HEK293 (cell line): ENCODE measurements around the gene GANAB.
A peak's percentile ranks its signal among the peaks of the same experiment; 100 is the strongest.

Source experiments
- ELK4 ChIP-seq: IDR thresholded peaks from 2 replicates; pipeline ENCODE4 v1.6.1; 2011; ENCODE audit warnings: mild to moderate bottlenecking, low read depth, low read length, borderline replicate concordance
- KLF1 ChIP-seq: fragments of 450-650 bp; formaldehyde crosslinking; IDR thresholded peaks from 2 replicates; pipeline ENCODE4 v1.5.1; 2016; ENCODE audit warnings: missing biosample characterization, missing genetic modification characterization
- PRDM1 ChIP-seq: fragments of 450-650 bp; formaldehyde crosslinking; IDR thresholded peaks from 2 replicates; pipeline ENCODE4; 2016; ENCODE audit warnings: missing biosample characterization, missing genetic modification characterization
- RBAK ChIP-seq: fragments of 450-650 bp; formaldehyde crosslinking; IDR thresholded peaks from 2 replicates; pipeline ENCODE4 v1.5.1; 2016; ENCODE audit warnings: missing biosample characterization, missing genetic modification characterization
- SP7 ChIP-seq: fragments of 450-650 bp; formaldehyde crosslinking; IDR thresholded peaks from 2 replicates; pipeline ENCODE4 v1.5.1; 2016; ENCODE audit warnings: missing biosample characterization, missing genetic modification characterization
- TCF7L2 ChIP-seq: IDR thresholded peaks from 2 replicates; pipeline ENCODE4 v1.6.1; 2011; ENCODE audit warnings: low read depth, mild to moderate bottlenecking, inconsistent platforms, low read length, moderate library complexity, borderline replicate concordance
- WT1 ChIP-seq: fragments of 450-650 bp; formaldehyde crosslinking; IDR thresholded peaks from 2 replicates; pipeline ENCODE4 v1.5.1; 2016; ENCODE audit warnings: missing biosample characterization, missing genetic modification characterization
- YY1 ChIP-seq: fragments of 450-650 bp; formaldehyde crosslinking; IDR thresholded peaks from 2 replicates; pipeline ENCODE4 v1.5.1; 2018; ENCODE audit warnings: missing biosample characterization, missing genetic modification characterization
- ZNF2 ChIP-seq: fragments of 450-650 bp; formaldehyde crosslinking; IDR thresholded peaks from 2 replicates; pipeline ENCODE4 v1.5.1; 2016; ENCODE audit warnings: missing biosample characterization, missing genetic modification characterization
- ZNF341 ChIP-seq: fragments of 450-650 bp; formaldehyde crosslinking; IDR thresholded peaks from 2 replicates; pipeline ENCODE4; 2016; ENCODE audit warnings: low read depth, missing biosample characterization, missing genetic modification characterization
- ZNF404 ChIP-seq: fragments of 450-650 bp; formaldehyde crosslinking; IDR thresholded peaks from 2 replicates; pipeline ENCODE4 v1.5.1; 2017; ENCODE audit warnings: missing biosample characterization, missing genetic modification characterization
- ZNF514 ChIP-seq: fragments of 450-650 bp; formaldehyde crosslinking; IDR thresholded peaks from 2 replicates; pipeline ENCODE4 v1.5.1; 2016; ENCODE audit warnings: missing biosample characterization, missing genetic modification characterization
- ZNF521 ChIP-seq: fragments of 450-650 bp; formaldehyde crosslinking; IDR thresholded peaks from 2 replicates; pipeline ENCODE4 v1.5.1; 2017; ENCODE audit warnings: missing biosample characterization, mild to moderate bottlenecking, missing genetic modification characterization
- ZNF544 ChIP-seq: fragments of 450-650 bp; formaldehyde crosslinking; IDR thresholded peaks from 2 replicates; pipeline ENCODE4 v1.5.0; 2017; ENCODE audit warnings: missing biosample characterization, missing genetic modification characterization
- ZNF558 ChIP-seq: fragments of 450-650 bp; formaldehyde crosslinking; IDR thresholded peaks from 2 replicates; pipeline ENCODE4 v1.5.1; 2016; ENCODE audit warnings: missing biosample characterization, missing genetic modification characterization
- ZNF670 ChIP-seq: fragments of 450-650 bp; formaldehyde crosslinking; IDR thresholded peaks from 2 replicates; pipeline ENCODE4 v1.5.1; 2016; ENCODE audit warnings: missing biosample characterization, missing genetic modification characterization, low read depth
- ZNF692 ChIP-seq: fragments of 450-650 bp; formaldehyde crosslinking; IDR thresholded peaks from 2 replicates; pipeline ENCODE4 v1.5.1; 2016; ENCODE audit warnings: missing biosample characterization, missing genetic modification characterization
- ZNF777 ChIP-seq: fragments of 450-650 bp; formaldehyde crosslinking; IDR thresholded peaks from 2 replicates; pipeline ENCODE4 v1.5.1; 2017; ENCODE audit warnings: missing biosample characterization, missing genetic modification characterization, borderline replicate concordance
- ZNF785 ChIP-seq: fragments of 450-650 bp; formaldehyde crosslinking; IDR thresholded peaks from 2 replicates; pipeline ENCODE4 v1.5.1; 2016; ENCODE audit warnings: missing biosample characterization, missing genetic modification characterization
- ZNF843 ChIP-seq: fragments of 450-650 bp; formaldehyde crosslinking; IDR thresholded peaks from 2 replicates; pipeline ENCODE4 v1.5.1; 2016; ENCODE audit warnings: missing biosample characterization, missing genetic modification characterization
- TF ChIP-seq, protein P1 (sequence below): fragments of 450-650 bp; formaldehyde crosslinking; IDR thresholded peaks from 2 replicates; pipeline ENCODE4 v1.5.1; 2016; ENCODE audit warnings: missing biosample characterization, missing genetic modification characterization
- TF ChIP-seq, protein P2 (sequence below): fragments of 450-650 bp; formaldehyde crosslinking; IDR thresholded peaks from 2 replicates; pipeline ENCODE4 v1.5.1; 2017; ENCODE audit warnings: missing biosample characterization, missing genetic modification characterization
- TF ChIP-seq, protein P3 (sequence below): fragments of 450-650 bp; formaldehyde crosslinking; IDR thresholded peaks from 2 replicates; pipeline ENCODE4 v1.5.1; 2016; ENCODE audit warnings: missing biosample characterization, missing genetic modification characterization
- TF ChIP-seq, protein P4 (sequence below): fragments of 450-650 bp; formaldehyde crosslinking; IDR thresholded peaks from 2 replicates; pipeline ENCODE4 v1.5.1; 2016; ENCODE audit warnings: missing biosample characterization, missing genetic modification characterization
- TF ChIP-seq, protein P5 (sequence below): fragments of 450-650 bp; formaldehyde crosslinking; IDR thresholded peaks from 2 replicates; pipeline ENCODE4 v1.5.1; 2016; ENCODE audit warnings: missing biosample characterization, missing genetic modification characterization
- TF ChIP-seq, protein P6 (sequence below): fragments of 450-650 bp; IDR thresholded peaks from 2 replicates; pipeline ENCODE4 v1.5.1; 2018; ENCODE audit warnings: missing biosample characterization, missing genetic modification characterization

GANAB gene

DNA sequence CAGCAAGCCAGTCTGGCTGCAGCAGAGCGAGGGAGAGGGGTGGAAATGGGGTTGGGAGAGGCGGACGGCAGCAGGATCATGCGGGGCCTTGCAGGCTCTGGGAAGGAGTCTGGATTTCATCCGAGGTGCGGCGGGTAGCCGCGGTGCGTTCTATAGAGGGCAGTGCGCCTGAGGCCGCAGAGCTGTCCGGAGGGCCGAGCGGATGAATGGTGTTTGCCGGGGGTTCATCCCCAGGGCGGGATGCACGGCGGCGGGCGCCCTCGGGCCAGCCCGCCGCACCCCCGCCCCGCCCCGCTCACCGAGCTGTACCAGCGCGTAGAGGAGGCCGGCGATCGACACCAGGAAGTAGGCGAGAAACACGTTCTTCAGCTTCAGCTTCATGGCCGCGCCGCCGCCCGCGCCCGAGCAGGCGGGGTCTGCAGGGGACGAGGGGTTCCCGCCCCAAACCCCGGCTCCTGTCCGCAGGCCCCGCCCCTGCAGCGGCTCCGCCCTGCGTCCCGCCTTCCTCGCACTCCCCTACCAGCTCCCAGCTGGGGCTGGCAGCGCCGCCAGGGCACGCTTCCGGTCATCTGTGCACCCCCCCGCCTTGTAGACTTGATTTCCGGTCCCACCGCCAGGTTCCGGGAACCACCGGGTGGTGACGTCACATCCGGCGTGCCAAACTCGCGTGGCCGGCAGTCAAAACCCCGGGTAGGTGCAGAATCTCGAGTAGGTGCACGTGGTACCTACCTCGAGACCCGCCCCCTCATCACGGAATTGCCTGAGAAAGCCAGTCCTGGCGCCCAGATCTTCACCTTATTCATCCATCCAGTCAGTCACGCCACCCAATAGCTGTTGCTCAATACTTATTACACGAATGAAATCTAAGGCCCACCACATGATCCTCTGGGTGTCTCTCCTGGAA, 24.6 kb downstream of the GANAB start, which contains the start of gene B3GAT3 (continued):
- TF ChIP-seq ZNF558 (tag by site-specific recombination), result no peak
- TF ChIP-seq, protein P1, sequence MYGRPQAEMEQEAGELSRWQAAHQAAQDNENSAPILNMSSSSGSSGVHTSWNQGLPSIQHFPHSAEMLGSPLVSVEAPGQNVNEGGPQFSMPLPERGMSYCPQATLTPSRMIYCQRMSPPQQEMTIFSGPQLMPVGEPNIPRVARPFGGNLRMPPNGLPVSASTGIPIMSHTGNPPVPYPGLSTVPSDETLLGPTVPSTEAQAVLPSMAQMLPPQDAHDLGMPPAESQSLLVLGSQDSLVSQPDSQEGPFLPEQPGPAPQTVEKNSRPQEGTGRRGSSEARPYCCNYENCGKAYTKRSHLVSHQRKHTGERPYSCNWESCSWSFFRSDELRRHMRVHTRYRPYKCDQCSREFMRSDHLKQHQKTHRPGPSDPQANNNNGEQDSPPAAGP, result 0 out of 2 replicates have a peak, but pooled peaks have one; percentile 43
- no peak for TF ChIP-seq ZNF670 (tag by site-specific recombination)
- peak; percentile 47; the same call in 1 of the 2 replicates for TF ChIP-seq ZNF843 (tag by site-specific recombination)
- no peak for TF ChIP-seq ZNF544 (tag by site-specific recombination)
- 0 out of 2 replicates have a peak, but pooled peaks have one; percentile 41 for TF ChIP-seq ZNF2 (tag by site-specific recombination)
- TF ChIP-seq ZNF785, result no peak
- TF ChIP-seq, protein P2, sequence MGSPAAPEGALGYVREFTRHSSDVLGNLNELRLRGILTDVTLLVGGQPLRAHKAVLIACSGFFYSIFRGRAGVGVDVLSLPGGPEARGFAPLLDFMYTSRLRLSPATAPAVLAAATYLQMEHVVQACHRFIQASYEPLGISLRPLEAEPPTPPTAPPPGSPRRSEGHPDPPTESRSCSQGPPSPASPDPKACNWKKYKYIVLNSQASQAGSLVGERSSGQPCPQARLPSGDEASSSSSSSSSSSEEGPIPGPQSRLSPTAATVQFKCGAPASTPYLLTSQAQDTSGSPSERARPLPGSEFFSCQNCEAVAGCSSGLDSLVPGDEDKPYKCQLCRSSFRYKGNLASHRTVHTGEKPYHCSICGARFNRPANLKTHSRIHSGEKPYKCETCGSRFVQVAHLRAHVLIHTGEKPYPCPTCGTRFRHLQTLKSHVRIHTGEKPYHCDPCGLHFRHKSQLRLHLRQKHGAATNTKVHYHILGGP (tag by site-specific recombination), result no peak
- TF ChIP-seq, protein P3, sequence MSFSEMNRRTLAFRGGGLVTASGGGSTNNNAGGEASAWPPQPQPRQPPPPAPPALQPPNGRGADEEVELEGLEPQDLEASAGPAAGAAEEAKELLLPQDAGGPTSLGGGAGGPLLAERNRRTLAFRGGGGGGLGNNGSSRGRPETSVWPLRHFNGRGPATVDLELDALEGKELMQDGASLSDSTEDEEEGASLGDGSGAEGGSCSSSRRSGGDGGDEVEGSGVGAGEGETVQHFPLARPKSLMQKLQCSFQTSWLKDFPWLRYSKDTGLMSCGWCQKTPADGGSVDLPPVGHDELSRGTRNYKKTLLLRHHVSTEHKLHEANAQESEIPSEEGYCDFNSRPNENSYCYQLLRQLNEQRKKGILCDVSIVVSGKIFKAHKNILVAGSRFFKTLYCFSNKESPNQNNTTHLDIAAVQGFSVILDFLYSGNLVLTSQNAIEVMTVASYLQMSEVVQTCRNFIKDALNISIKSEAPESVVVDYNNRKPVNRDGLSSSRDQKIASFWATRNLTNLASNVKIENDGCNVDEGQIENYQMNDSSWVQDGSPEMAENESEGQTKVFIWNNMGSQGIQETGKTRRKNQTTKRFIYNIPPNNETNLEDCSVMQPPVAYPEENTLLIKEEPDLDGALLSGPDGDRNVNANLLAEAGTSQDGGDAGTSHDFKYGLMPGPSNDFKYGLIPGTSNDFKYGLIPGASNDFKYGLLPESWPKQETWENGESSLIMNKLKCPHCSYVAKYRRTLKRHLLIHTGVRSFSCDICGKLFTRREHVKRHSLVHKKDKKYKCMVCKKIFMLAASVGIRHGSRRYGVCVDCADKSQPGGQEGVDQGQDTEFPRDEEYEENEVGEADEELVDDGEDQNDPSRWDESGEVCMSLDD (tag by site-specific recombination), result 0 out of 2 replicates have a peak, but pooled peaks have one; percentile 38
- no peak for TF ChIP-seq ZNF521 (tag by site-specific recombination)
- TF ChIP-seq, protein P4, sequence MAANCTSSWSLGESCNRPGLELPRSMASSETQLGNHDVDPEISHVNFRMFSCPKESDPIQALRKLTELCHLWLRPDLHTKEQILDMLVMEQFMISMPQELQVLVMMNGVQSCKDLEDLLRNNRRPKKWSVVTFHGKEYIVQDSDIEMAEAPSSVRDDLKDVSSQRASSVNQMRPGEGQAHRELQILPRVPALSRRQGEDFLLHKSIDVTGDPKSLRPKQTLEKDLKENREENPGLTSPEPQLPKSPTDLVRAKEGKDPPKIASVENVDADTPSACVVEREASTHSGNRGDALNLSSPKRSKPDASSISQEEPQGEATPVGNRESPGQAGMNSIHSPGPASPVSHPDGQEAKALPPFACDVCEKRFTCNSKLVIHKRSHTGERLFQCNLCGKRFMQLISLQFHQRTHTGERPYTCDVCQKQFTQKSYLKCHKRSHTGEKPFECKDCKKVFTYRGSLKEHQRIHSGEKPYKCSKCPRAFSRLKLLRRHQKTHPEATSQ (tag by site-specific recombination), result no peak
- TF ChIP-seq, protein P5, sequence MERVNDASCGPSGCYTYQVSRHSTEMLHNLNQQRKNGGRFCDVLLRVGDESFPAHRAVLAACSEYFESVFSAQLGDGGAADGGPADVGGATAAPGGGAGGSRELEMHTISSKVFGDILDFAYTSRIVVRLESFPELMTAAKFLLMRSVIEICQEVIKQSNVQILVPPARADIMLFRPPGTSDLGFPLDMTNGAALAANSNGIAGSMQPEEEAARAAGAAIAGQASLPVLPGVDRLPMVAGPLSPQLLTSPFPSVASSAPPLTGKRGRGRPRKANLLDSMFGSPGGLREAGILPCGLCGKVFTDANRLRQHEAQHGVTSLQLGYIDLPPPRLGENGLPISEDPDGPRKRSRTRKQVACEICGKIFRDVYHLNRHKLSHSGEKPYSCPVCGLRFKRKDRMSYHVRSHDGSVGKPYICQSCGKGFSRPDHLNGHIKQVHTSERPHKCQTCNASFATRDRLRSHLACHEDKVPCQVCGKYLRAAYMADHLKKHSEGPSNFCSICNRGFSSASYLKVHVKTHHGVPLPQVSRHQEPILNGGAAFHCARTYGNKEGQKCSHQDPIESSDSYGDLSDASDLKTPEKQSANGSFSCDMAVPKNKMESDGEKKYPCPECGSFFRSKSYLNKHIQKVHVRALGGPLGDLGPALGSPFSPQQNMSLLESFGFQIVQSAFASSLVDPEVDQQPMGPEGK (tag by site-specific recombination), result peak; percentile 76
- TF ChIP-seq KLF1 (tag by site-specific recombination), result peak; percentile 76
- TF ChIP-seq SP7, result peak; percentile 62
- TF ChIP-seq TCF7L2, result no peak
- TF ChIP-seq PRDM1 (tag by site-specific recombination), result no peak
- TF ChIP-seq ZNF404 (tag by site-specific recombination), result no peak
- peak; percentile 97 for TF ChIP-seq ZNF341 (tag by site-specific recombination)
- TF ChIP-seq ELK4, result peak; percentile 53; the same call in 1 of the 2 replicates
- TF ChIP-seq, protein P6, sequence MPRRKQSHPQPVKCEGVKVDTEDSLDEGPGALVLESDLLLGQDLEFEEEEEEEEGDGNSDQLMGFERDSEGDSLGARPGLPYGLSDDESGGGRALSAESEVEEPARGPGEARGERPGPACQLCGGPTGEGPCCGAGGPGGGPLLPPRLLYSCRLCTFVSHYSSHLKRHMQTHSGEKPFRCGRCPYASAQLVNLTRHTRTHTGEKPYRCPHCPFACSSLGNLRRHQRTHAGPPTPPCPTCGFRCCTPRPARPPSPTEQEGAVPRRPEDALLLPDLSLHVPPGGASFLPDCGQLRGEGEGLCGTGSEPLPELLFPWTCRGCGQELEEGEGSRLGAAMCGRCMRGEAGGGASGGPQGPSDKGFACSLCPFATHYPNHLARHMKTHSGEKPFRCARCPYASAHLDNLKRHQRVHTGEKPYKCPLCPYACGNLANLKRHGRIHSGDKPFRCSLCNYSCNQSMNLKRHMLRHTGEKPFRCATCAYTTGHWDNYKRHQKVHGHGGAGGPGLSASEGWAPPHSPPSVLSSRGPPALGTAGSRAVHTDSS, result no peak
- no peak for TF ChIP-seq ZNF514 (tag by site-specific recombination)
- peak; percentile 64; the same call in 1 of the 2 replicates for TF ChIP-seq YY1
- no peak for TF ChIP-seq ZNF777
- TF ChIP-seq WT1 (tag by site-specific recombination), result peak; percentile 76
- TF ChIP-seq ZNF692 (tag by site-specific recombination), result peak; percentile 21; the same call in 1 of the 2 replicates
- TF ChIP-seq RBAK (tag by site-specific recombination), result no peak
